Hypothalamus (tissue), 51 donors: ENCODE data around the gene PRKCA.

Experiments used
- DNase-seq, 51 donors: peaks; one replicate each; lab custom pipeline; 2025; lab: John Stamatoyannopoulos, UW

The PRKCA gene

DNA sequence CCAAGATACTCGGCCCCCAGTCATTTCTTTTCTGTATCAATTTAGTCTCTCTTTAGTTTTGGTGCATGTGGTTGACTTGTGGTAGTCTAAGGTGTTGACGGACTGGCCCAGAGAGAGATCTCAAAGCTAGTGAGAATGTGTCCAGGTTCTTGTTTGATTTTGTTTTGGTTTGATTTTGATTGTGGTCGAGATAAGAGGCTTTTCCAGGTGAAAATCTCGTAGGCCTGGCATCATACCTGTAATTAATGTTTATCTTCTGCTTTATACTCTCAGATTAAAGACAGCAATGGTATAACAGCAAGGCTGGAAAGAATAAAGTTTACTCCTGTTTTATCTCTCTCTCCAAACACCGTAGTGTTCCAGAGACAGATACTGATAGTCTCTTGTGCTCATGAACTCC is 360.1 kb downstream of the PRKCA start:
- no peak for DNase-seq

DNA sequence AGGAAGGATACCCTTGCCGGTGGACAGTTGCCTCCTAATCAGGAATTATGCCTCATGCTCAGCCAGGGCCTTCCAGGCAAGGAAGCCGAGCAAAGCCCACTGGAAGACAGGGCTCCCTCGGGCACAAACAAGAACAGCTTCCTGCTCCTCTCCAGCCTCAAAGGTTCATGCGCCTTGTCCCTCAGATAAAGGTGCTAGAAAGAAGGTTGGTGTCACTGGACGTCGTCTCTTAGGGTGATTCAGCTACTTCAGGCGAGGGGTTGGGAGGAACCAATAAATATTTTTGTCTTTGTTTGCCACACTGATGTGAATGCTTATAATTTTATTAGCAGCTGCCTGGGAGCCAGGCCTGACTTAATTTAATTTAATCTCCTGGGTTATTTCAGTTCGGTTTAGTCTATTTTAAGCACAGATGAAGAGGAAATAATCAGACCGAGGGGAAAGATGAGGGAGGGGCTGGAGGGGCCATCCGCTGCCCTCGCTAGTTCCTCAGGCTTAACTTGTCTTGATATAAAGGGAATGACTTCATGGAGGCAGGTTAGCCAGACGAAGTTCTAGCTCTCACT is 360.7 kb downstream of the PRKCA start:
- DNase-seq, result no peak

DNA sequence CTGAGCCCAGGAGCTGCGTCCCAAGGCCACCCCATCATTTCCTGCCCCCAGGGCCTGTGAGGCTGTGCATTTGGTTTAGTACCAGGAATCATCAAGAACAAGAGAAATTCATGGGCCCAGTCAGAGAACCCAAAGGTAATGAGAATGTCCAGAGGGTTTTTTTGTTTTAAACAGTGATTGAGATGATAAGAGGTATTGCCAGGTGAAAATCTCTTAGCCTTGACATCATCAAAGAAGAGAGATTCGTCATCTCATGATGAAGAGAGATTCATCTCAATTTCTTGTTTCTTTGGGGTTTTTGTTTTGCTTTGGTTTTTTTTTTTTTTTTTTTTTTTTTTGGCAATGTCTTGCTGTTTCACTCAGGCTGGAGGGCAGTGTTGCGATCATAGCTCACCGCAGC is 361.9 kb downstream of the PRKCA start:
- DNase-seq, result no peak

DNA sequence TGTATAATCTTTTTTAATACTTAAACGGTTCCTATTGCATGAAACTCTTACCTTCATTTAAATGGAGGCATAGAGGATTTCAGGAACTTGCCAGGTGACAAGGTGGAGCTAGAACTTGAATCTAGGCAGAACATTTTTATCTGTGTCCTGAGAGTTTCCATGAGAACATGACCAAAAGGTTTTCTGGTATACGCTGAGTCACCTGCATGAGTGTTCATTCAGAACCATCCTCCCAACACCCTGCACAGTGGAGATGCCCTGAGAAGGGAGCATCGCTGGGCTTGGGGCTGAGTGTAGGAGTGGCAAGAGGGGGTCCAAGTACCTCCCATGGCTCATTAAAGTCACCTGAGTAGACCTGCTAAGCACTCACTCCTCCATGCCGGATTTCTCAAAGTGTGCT is 362.8 kb downstream of the PRKCA start:
- DNase-seq, result no peak

DNA sequence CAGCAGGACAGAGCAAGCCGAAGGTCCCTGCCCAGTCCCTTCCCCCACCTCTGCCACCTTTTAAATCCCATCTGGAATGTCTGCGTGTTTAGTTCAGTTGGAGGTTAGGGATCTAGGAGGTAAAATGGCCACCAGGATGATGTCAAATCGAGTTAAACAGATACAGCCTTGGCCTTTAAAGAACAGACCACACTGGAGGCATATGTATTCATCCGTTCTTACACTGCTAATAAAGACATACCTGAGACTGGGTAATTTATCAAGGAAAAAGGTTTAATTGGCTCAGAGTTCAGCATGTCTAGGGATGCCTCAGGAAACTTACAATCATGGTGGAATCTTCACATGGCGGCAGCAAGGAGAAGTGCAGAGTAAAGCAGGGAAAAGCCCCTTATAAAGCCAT is 364.7 kb downstream of the PRKCA start:
- DNase-seq, result no peak

DNA sequence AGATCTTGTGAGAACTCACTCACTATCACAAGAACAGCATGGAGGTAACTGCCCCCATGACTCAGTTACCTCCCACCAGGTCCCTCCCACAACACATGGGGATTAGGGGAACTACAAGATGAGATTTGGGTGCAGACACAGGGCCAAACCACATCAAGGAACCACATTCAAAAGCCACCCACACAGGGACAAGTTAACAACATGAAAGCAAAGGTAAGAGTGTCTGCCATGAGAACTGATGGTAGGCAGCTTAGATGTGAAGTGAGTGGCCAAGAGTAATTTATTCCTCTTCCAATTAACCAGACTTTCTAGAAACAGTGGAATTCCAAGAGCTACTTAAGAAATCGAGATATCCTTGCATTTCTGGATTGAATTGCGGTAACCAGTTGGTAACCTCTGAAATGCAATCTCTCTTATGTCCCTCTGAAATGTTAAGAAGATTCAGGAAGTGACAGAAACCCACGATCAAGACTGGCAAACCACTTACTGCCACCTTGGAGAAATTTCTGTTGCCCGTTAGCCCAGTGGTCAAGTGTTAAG is 365.1 kb downstream of the PRKCA start:
- no peak for DNase-seq

DNA sequence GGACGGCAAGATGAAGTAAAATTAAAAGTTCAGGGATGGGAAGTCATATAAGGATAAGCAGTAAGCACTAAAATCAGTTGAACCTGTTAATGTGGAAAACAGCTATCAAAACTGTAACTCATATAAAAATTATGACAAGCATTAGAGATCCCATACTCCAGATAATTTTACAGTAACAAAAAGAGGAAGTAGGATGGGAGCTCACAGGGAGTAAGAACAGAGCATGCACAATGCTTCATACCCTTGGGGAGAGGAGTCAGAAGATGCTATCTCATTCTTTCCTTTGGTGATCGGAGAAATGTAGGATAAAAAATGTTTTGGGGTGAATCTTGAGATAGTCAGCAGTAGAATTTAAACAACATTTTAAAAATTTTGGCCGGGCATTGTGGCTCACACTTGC is 367.8 kb downstream of the PRKCA start:
- DNase-seq, result no peak

DNA sequence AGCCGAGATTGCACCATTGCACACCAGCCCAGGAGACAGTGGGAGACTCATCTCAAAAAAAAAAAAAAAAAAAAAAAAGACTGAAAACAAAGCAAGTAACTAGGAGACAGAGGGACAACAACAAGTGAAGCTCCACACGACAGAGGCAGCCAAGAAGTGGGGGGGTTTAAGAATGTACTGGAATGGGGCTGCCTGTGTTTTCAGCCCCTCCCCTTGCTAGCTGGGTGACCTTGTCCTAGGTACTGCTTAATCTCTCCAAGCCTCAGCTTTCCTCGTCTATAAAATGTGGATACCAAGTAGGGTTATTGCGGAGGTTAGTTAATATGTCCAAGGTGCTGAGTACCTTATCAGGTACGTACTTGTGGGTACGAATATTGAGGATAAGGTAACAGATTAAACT is 368.7 kb downstream of the PRKCA start:
- DNase-seq, result no peak

DNA sequence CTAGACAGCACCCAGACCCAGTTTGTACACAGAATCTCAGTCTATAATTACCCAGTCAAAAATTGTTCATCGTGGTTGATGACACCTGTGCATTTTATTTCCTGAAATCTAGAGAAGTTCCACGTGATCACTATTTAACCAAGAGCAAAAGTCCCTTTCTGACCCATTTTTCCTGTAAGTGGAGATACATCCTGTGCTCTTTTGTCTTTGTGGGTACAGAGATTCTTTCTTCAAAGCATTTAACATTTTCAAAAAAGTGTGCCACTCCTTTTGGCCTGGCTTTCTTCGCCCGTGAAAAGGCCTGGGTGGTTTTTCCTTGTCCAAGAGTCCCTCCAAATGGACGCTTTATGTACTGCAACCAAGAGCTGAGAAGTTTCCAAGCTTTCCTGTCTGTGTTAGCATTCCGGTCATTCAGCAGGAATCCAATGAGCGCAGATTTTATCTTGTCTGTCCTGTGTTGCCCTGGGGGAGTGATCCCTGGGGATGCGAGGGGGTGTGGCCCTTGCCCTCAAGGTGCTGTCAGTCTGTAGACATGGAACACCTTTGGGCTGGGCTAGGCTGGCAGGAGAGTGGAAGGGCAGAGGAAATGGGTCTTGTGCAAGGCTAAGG is 371.4 kb downstream of the PRKCA start:
- DNase-seq, result peak in 36 of 51 donors; percentile 8 to 69 (median 38)

DNA sequence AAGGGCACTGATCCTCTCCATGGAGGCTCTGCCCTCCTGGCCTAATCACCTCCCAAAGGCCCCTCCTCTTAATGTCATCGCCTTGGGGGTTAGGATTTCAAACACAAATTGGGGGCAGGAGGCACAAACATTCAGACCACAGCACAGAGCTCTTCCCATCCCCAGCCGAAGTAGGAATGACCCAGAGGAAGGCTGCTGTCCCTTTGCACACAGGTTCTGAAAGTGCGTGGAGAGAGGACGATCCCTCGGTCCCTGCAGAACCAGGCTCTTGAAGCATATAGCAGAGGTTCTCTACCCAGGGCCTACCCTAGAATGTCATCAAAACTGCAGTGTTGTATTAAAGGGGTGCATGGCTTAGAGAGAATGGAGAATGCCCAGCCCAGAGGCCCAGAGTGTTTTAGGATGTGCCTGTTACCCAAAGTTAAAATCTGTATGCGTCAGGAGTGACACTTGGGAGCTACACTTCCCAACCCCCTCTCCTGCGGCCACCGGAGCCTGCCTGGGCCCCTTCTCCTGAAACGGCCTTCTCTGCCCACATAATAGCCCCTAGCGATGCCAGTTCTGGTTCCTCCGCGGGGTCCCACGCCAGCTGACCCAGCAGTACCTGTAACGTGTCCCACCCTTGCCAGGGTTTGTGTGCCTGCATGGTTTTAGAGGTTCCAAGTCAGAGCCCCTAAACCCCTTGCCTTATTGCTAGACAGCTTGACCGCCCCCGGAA is 373.0 kb downstream of the PRKCA start:
- no peak for DNase-seq

DNA sequence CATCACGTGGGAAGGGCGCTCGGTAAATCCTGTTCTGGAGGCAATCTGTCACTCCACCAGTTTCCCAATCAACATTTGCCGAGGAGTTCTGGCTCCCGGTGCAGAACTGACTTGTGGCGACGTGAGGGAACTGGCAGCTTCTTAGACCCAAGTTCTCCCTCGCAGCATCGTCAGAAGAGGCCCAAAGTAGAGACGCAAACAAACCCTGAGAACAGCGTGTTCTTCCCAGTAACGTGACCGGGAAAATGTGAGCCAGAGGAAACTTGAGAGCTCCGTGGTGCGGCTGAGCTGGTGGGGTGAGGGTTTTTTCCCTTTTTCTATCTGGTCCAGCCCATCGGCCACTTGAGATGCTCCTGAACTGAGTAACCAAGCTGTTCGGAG is 373.6 kb downstream of the PRKCA start:
- peak in 11 of 51 donors; percentile 13 to 66 (median 25) for DNase-seq

DNA sequence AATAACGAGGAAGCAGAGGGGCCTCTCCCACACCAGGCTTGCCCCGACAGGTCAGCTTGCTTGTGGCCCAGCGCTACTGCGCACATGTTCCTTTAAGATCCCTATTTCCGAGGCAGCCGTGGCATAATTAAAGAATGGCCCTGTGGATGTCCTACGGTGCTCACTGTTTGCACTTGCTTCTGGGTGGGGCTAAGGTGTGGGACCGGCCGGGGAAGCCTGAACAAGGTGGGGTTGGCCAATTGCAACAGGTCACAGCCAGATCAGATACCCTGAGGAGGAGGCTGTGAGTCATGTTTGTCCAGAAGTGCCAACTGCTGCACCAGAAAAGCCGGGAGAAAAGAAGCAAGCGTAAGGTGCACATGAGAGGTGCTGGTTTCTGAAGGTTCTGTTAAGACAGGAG is 374.0 kb downstream of the PRKCA start:
- no peak for DNase-seq

DNA sequence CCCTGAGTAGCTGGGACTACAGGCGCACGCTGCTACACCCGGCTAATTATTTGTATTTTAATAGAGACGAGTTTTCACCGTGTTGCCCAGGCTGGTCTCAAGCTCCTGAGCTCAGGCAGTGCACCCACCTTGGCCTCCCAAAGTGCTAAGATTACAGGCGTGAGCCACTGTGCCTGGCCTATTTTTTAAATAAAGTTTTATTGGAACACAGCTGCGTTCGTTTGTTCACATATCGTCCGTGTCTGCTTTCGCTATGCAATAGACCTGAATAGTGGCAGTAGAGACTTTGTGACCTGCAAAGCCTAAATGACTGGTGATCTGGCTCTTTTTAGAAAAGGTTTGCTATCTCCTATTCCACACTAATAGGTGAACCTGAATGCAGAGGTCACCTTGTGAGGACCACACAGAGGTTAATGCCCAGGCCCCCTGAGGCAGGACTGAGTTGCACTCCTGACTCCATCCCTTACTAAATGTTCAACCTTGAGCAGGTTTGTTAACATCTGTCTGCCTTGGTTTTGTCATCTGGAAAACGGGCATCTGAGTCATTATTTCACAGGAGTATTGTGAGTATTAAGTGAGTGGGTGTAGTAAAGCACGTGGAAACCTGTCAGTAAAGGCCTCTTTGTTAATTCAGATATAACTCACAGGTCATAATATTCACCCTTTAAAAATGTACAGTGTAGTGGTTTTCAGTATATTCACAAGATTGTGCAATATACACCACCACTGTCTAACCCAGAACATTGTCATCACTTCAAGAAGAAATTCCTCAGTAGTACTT is 375.0 kb downstream of the PRKCA start:
- DNase-seq, result no peak

DNA sequence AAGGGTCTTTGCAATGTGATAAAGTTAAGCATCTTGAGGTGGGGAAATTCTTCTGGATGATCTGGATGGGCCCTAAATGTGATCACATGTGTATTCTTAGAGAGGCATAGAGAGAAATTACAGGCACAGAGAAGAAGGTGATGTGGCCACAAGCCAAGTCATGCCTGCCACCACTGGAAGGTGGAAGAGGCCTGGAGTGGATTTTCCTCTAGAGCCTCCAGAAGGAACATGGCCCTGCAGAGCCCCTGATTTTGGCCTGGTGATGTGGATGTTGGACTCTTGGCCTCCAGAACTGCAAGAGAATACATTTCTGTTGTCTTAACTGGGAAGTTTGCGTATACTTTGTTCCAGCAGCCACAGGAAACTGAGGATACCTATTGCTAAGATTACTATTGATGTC is 375.6 kb downstream of the PRKCA start:
- no peak for DNase-seq

DNA sequence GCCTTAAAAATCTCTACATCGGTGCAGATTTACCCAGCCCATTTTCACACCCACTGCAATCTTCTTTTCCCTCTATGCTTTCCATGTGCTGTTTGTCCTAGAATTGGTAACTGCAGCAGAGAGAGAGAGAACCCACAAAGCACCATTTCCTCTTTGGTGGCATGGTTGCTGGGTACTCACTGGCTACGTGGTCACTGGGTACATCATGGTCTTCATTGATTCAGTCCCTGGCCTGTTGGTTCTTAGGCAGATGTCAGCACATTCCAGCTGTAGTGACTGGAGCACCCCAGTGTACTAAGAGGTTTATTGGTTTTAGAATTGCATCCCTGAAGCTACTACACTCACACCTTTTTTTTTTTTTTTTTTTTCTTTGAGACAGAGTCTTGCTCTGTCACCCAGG is 376.4 kb downstream of the PRKCA start:
- DNase-seq, result no peak

DNA sequence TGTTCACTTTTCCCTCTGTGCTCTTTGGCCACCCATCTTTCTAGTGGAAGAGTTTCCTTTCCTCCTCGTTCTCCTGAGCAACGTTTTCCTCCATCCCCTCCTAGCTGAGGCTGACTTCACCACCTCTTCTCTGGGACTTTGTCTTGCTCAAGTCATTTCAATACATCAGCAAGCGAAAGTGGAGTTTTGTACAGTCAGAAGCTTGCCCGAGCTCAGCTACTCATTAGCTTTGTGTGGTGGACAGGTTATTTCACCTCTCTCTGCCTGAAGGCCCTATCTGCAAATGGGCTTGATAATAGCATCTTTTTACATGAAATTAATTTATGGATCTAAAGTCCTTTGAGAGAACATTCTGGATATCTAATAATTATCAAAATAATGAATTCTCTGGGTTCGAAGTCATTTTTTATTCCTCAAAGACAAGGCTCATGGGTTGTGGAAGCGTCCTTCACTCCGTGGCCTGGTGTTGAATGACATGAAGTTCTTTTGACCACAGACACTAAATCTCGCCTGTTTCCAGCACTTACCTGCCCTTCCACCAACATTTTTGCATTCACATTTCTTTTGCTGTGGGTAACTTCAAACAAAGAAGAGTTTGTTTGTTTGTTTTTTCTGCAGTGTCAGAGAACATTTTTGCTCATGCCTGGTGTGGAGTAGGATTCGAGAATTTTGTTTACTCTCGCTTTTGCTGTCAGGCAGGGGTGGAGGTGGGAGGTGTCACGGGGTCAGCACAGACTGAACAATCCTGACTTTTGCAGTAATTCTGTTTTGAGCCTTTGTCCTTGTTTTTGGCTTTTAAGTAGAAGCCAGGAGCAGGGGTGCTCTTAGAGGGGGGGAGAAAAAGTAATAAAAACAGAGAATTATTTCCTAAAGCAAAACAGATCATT is 377.5 kb downstream of the PRKCA start:
- no peak for DNase-seq

DNA sequence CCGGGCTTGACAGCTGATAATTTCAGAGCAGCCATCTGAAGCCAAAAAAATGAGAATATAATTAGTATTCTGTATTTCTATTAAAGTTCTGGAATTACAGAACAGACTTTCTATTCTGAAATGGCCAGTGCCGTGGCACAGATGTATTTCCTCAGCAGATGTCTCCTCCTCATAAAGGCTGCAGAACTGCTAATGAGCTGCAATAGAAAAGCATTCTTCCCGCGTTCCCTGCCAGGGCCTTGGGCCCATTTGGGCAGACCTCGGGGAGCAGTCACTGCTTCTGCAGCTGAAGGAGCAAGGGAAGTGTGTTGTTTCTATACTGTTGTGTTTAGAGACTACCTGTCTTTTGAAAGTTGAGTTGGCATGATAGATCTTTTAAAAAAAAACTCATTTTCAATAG is 379.9 kb downstream of the PRKCA start:
- peak in 12 of 51 donors; percentile 8 to 44 (median 16) for DNase-seq

DNA sequence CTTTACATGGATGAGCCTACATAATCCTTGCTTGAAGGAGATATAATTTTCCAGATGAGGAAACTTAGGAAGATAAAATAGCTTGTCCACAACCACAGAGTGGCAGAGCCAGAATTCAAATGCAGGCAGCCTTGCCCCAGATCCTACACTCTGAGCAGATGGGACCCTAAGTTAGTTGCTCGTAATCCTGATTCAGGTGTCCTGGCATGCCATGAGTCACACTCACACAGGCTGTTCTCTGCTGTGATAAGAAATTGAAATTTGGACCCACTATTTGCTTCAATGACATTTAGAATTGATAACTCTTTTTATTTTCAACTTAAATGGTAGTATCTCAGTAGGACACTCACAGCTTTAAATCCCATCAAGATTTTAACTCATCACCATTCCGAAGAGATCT is 381.8 kb downstream of the PRKCA start:
- DNase-seq, result no peak

DNA sequence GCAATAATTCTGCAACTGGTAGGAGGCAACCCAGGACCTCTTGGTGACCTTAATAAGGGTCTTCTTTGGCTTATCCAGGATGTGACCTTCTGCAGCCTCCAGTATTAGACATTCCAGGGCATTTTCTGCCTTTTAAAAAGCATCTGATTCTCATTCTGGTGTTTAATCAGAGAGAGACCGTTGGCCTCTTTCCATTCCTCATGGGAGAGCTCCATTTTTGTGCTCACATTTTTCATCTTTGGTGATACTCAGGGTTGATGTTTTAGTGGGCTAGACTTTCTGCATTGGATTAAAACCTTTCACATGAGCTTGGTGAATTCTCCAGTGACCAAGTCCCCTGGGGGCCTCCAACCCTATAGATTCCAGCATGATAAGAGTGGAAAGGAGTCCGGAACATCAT is 382.3 kb downstream of the PRKCA start:
- DNase-seq, result no peak

DNA sequence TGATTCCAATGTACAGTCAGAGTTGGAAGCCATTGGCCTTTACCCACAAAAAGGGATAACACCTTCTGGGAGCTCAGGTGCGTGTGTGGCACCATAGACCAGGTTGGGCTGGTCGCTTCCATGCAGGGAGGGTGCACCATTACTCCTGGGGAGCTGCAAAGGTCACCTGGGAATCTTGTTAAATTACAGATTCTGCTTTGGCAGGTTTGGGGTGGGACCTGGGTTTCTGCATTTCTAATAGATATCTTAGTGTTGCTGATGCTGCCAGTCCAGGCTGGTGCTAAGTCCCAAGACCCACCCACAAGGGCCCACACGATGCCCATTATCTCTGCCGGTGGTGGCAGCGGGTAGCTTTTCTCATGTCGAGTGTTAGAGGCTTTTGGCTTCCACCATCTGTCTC is 384.2 kb downstream of the PRKCA start:
- no peak for DNase-seq
